Memory B cell (primary cell): Measurements from ENCODE around the gene MYO5B.

ENCODE experiments used
- ATAC-seq: fragments of 150-1000 bp; cut with Tn5 transposase; 2 replicates; pipeline ENCODE4 v1.10.0; 2021; ENCODE audit warnings: low read depth, mild to moderate bottlenecking, moderate library complexity
- DNase-seq, 2 donors: peaks; one replicate each; pipeline ENCODE4 v3.0.0; 2022; ENCODE audit warnings: low spot score in 2 of 2
- H3K27ac Mint-ChIP-seq: one replicate; pipeline ENCODE4 v1.8.0; 2022; ENCODE audit warnings: mild to moderate bottlenecking, moderate library complexity, mixed read lengths
- H3K27me3 Mint-ChIP-seq: one replicate; pipeline ENCODE4 v1.8.0; 2022; ENCODE audit warnings: mixed read lengths
- H3K36me3 Mint-ChIP-seq: one replicate; pipeline ENCODE4 v1.8.0; 2022; ENCODE audit warnings: mild to moderate bottlenecking, mixed read lengths
- H3K4me1 Mint-ChIP-seq: one replicate; pipeline ENCODE4 v1.8.0; 2022; ENCODE audit warnings: mixed read lengths
- H3K4me3 Mint-ChIP-seq: one replicate; pipeline ENCODE4 v1.8.0; 2022; ENCODE audit warnings: mild to moderate bottlenecking, moderate library complexity, mixed read lengths
- H3K9me3 Mint-ChIP-seq: one replicate; pipeline ENCODE4 v1.8.0; 2022; ENCODE audit warnings: mixed read lengths

MYO5B gene

DNA sequence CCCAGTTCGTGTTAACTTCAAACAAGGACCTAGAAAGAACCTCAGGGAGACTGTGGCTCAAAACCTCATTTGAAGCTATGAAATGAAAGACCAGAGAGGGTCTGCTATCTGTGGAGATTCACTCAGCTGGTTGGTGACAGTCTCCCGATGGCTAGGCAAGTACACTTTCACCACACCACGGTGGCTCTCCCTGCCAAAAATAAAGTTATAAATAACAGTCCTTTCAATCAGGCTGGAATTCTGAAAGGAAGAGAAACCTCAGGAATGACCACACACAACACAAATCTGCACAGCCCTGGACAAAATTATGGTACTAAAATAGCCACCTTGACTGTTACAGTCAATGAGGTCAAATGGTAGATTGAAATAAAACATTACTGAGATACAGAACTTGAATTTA, 221.4 kb downstream of the MYO5B start:
- H3K27ac Mint-ChIP-seq, result no peak overlapping the region
- H3K36me3 Mint-ChIP-seq, result no peaks in the 10 kb centered on the region
- H3K9me3 Mint-ChIP-seq, result no peaks in the 10 kb centered on the region
- H3K4me1 Mint-ChIP-seq, result no peaks in the 10 kb centered on the region
- H3K4me3 Mint-ChIP-seq, result no peak overlapping the region
- H3K27me3 Mint-ChIP-seq, result no peaks in the 10 kb centered on the region
- ATAC-seq (no peak), DNase-seq (no peak)

DNA sequence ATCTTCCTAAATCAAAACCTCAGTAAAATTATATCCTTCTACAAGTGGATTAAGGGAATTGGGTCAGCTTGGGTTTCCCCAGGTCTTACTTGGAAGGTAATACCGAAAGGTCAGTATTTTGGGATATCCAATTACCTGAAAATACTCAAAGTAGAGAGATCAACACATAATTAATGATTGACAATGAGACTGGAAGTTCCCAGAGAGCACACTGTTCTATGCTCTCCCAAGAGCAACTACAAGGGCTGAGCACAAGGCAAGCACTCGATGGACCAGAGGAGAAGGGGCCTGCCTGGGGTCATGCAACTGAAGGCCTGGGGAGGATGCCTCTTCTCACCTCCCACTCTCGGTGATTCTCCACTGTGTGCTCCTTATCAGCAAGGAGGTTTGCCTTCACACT, 222.4 kb downstream of the MYO5B start:
- ATAC-seq (no peak), DNase-seq (no peak)
- H3K36me3 Mint-ChIP-seq, result no peaks in the 10 kb centered on the region
- H3K4me3 Mint-ChIP-seq, result no peak overlapping the region
- no peaks in the 10 kb centered on the region for H3K27me3 Mint-ChIP-seq
- no peaks in the 10 kb centered on the region for H3K9me3 Mint-ChIP-seq
- no peak overlapping the region for H3K27ac Mint-ChIP-seq
- H3K4me1 Mint-ChIP-seq, result no peaks in the 10 kb centered on the region

DNA sequence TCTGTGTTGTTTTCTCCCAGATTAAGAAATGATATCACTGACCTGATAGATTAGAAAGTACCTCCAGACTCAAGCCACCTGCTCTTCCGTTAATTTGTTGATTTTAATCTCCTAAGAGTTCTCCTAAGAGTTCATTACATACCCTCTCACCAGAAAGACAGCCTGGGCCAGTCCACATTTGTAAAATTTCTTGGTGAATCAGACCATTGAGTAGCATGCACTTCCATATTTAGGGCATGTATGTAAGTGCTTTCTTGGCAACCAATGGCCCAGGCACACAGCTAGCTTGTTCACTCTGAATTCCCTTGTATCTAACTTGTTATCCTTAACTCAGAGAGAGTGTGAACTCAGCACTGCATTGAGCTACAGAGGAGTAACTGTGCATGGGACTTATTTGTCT, 223.5 kb downstream of the MYO5B start:
- H3K27me3 Mint-ChIP-seq, result no peaks in the 10 kb centered on the region
- ATAC-seq (no peak), DNase-seq (no peak)
- H3K4me3 Mint-ChIP-seq, result no peak overlapping the region
- H3K36me3 Mint-ChIP-seq, result no peaks in the 10 kb centered on the region
- no peaks in the 10 kb centered on the region for H3K4me1 Mint-ChIP-seq
- no peak overlapping the region for H3K27ac Mint-ChIP-seq
- H3K9me3 Mint-ChIP-seq, result no peaks in the 10 kb centered on the region

DNA sequence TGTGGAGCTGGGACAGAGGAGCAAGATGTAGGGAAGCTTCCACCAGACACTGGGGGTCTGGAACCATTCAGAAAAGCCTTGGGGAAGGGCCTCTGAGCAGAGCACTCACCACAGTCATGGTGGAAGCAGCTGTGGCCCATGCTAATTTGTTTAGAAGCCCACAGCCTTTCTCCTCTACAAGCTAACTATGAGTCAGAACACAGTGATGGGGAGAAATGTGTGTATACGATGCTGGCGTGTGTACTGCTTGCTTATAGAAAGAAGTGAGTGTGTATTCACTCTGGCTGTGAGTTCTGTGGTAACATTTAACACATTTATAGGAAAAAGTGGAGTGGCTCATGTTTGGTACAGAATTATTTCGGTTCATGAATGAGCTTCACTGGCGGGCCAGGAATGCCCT, 224.6 kb downstream of the MYO5B start:
- Mint-ChIP-seq H3K36me3 (no peaks in the 10 kb centered on the region), H3K9me3 (no peaks in the 10 kb centered on the region), H3K27ac (no peak overlapping the region), H3K4me1 (no peaks in the 10 kb centered on the region), H3K4me3 (no peak overlapping the region), H3K27me3 (peaks cover 2% of the 10 kb centered on the region)
- ATAC-seq (no peak), DNase-seq (no peak)

DNA sequence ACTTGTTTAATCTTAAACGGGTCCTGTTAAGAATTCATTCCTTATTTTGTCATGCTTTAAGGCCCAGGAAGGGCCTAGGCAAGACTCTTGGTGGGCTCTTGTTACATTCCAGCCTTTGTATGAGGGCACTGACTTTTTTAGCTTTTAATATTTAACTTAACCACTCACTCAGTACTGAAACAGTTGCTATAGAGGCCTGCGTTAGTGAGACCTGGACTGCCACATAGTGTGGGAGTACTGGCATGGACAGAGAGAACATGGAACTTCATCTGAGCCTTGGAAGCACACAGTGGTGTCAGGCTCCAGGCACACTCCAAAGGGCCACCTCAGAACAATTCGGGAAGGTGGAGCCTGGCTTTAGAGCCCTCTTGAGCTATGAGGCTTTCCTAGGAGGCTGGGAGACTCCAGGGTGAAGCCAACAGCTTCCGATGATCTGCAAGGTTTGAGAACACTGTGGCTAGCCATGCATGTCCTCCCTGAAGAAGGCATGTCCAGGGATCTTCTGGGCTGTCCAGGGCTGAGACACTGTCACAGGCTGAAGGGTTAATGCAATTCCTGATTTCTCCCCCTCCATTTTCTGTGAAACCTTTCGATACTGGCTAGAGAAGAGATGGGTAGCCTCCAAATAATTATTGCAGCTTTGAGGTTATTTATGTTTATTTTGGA, 226.2 kb downstream of the MYO5B start:
- Mint-ChIP-seq H3K27me3 (peaks cover 4% of the 10 kb centered on the region), H3K9me3 (no peaks in the 10 kb centered on the region), H3K36me3 (no peaks in the 10 kb centered on the region), H3K4me1 (no peaks in the 10 kb centered on the region), H3K27ac (no peak overlapping the region), H3K4me3 (no peak overlapping the region)
- ATAC-seq, result no peak
- no peak for DNase-seq

DNA sequence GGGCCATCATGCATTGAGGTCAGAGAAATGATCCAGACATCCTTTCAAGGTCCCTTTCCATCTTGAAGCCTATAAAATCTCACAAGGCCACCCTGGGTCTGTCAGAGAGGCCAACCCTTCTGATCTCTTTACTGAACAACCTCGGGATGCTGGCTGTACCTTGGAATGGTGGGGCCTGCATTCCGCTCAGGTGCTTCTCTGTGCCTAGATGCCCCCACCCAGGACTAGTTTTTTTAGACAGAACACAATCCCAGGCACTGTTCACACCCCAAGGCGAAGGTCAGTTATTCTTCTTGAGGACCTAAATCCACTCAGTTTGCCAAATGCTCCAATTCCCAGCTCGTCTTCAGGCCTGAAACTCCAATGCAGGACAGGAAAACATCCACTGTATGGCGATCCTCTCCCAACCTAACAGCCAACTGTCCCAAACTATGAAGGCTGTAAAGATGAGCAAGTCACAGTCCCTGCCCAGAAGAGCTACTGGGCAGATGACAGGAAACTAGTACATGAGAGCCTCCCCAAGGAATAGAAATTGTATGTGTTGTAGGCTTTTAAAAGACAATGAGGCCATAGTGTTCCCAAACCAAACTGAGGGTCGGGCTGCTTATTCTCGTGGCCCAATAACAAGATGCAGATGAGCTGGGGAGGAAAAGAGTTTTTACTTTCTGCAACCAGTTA, 227.2 kb downstream of the MYO5B start:
- no peaks in the 10 kb centered on the region for H3K4me1 Mint-ChIP-seq

DNA sequence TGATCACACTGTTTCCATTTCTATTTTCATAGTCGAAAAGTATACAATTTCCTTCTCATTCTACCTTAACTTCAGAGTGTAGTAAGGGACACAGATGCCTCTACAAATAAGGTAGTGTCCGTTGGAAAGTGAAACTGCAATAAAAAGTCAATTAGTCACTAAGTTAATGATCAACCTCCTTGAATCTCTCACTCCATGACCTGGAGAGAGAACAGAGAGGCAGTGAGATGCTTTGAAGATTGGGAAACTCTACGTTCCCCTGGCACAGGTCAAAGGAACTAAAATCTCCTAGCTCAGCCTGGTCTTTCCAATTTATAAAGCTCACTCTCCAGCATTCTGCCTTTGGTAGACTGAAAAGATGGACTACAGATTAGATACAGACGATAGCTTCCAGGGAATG, 227.8 kb downstream of the MYO5B start:
- H3K36me3 Mint-ChIP-seq, result no peaks in the 10 kb centered on the region
- ATAC-seq (no peak), DNase-seq (no peak)
- no peak overlapping the region for H3K4me3 Mint-ChIP-seq
- H3K27me3 Mint-ChIP-seq, result peaks cover 7% of the 10 kb centered on the region
- H3K27ac Mint-ChIP-seq, result no peak overlapping the region
- no peaks in the 10 kb centered on the region for H3K9me3 Mint-ChIP-seq
- no peaks in the 10 kb centered on the region for H3K4me1 Mint-ChIP-seq

More for the DNA sequence above, 227.2 kb downstream of the MYO5B start:
- Mint-ChIP-seq H3K36me3 (no peaks in the 10 kb centered on the region), H3K4me3 (no peak overlapping the region), H3K27ac (no peak overlapping the region), H3K9me3 (no peaks in the 10 kb centered on the region), H3K27me3 (peaks cover 7% of the 10 kb centered on the region)
- ATAC-seq (no peak), DNase-seq (no peak)

DNA sequence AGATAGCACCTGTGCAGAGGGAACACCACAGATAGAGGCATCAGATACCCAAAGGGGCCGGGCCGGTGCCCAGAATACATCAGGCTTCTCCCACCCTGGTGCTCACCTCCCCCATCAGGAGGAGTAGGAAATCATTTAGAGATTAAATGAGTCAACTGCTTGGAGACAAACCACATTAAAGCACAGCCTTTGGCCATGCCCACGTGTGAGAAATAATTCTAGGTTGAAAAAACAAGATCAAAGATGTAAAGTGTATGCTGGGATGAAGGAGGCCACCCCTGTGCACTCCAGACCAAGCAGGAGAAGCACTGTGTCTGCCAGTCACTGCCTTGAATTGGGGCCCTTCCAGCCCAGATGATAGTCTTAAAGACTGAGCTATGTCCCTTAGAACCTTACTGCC, 228.9 kb downstream of the MYO5B start:
- no peaks in the 10 kb centered on the region for H3K9me3 Mint-ChIP-seq
- H3K27ac Mint-ChIP-seq, result no peak overlapping the region
- ATAC-seq, result no peak
- H3K4me3 Mint-ChIP-seq, result no peak overlapping the region
- peaks cover 12% of the 10 kb centered on the region for H3K27me3 Mint-ChIP-seq
- no peaks in the 10 kb centered on the region for H3K36me3 Mint-ChIP-seq
- H3K4me1 Mint-ChIP-seq, result no peaks in the 10 kb centered on the region
- no peak for DNase-seq

DNA sequence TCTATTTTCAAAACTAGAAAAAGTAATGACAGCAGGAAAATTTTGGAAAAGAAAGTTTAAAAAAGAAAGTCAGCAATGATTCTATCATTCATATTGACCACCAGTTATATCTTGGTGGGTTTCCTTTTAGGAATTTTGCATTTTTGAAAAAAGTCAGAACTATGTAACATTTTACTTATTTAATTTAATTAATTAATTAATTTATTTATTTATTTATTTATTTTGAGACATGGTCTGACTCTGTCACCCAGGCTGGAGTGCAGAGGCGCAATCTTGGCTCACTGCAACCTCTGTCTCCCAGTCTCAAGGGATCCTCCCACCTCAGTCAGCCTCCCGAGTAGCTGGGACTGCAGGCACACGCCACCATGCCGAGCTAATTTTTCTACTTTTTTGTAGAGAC, 231.7 kb downstream of the MYO5B start:
- H3K9me3 Mint-ChIP-seq, result no peaks in the 10 kb centered on the region
- DNase-seq (no peak), ATAC-seq (no peak)
- H3K27ac Mint-ChIP-seq, result no peak overlapping the region
- H3K4me1 Mint-ChIP-seq, result peaks cover 3% of the 10 kb centered on the region
- H3K36me3 Mint-ChIP-seq, result no peaks in the 10 kb centered on the region
- no peak overlapping the region for H3K4me3 Mint-ChIP-seq
- H3K27me3 Mint-ChIP-seq, result peaks cover 22% of the 10 kb centered on the region

DNA sequence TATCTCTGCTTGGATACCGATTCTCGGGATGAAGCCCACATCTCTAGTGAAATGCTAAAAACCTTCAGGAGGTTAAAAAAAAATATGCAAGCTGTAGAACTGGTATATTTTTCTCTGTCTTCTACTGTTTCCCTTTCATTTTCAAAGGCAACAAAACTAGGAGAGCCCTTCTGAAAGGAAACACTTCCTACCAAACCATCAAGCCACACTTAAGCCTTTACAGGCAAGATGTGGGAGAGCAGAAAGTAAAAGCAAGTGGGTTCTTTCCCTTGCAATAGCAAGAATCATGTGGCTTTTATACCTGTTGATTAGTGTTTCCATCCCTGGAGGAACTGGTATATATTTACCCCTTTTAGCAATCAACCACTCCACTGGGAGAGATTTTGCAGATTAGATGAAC, 233.7 kb downstream of the MYO5B start:
- Mint-ChIP-seq H3K4me1 (peaks cover 3% of the 10 kb centered on the region), H3K27me3 (peaks cover 24% of the 10 kb centered on the region), H3K27ac (no peak overlapping the region), H3K36me3 (no peaks in the 10 kb centered on the region), H3K4me3 (no peak overlapping the region), H3K9me3 (no peaks in the 10 kb centered on the region)
- no peak for DNase-seq
- no peak for ATAC-seq

DNA sequence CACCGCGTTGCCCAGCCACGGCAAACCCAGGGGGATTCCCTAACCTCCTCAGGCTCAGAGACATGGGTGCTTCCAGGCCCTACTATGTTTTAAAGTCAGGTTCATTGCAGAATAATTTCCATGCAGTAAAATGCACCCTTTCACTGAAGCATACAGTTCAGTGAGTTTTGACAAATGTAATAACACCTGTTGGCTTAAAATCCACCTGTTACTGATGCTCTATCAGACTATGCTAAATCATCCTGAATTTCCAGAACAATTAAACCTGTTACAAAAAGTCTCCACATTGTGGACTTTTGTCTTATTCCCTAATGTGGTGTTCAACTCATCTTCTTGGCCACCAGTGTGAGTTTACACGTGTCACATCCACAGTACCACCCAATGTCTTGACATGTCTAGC, 234.6 kb downstream of the MYO5B start:
- no peaks in the 10 kb centered on the region for H3K36me3 Mint-ChIP-seq
- H3K27me3 Mint-ChIP-seq, result peaks cover 23% of the 10 kb centered on the region
- no peak overlapping the region for H3K27ac Mint-ChIP-seq
- DNase-seq (no peak), ATAC-seq (no peak)
- H3K4me3 Mint-ChIP-seq, result no peak overlapping the region
- peaks cover 3% of the 10 kb centered on the region for H3K4me1 Mint-ChIP-seq
- no peaks in the 10 kb centered on the region for H3K9me3 Mint-ChIP-seq

DNA sequence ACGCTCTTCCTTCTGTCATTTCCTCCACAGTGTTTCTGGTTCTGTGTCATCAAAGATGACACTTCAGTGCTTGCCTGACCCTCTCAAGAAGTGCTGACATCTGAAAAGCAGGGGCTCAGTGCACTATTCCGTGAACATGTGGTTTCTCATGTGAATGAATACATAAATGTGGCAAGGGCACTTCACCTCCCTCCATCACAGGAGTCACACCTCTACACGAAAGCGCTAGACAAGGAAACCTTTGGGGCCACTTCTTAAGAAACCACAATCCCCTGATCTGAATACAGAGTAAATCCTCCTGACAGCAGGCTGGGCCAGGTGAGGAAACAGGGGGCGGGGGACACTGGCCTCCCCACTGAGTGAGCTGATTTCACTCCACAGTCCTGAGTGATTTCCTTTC, 235.8 kb downstream of the MYO5B start:
- no peak overlapping the region for H3K4me3 Mint-ChIP-seq
- ATAC-seq (no peak), DNase-seq (no peak)
- H3K27ac Mint-ChIP-seq, result no peak overlapping the region
- H3K27me3 Mint-ChIP-seq, result peaks cover 22% of the 10 kb centered on the region
- H3K36me3 Mint-ChIP-seq, result no peaks in the 10 kb centered on the region
- H3K4me1 Mint-ChIP-seq, result peaks cover 3% of the 10 kb centered on the region
- H3K9me3 Mint-ChIP-seq, result no peaks in the 10 kb centered on the region

DNA sequence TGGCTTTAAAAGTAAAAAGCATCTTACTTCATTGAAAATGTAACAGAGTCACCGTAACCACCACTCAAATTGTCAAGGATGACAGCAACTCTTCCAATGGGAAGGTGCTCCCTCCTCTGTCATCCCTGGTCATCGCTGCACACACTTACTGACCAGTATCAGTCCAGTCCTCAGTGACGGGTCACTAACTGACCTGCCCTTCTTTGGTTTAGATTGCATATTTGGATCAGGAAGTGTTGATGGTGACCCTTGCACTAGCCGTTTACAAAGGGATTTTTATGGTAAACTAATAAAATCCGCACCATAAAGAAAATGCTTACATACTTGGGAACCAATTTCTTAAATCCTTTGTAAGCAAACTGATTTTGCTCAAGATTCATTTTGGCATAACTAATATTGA, 239.7 kb downstream of the MYO5B start:
- Mint-ChIP-seq H3K27ac (no peak overlapping the region), H3K4me3 (no peak overlapping the region), H3K9me3 (no peaks in the 10 kb centered on the region), H3K36me3 (no peaks in the 10 kb centered on the region), H3K4me1 (peaks cover 5% of the 10 kb centered on the region), H3K27me3 (peaks cover 21% of the 10 kb centered on the region)
- ATAC-seq (no peak), DNase-seq (no peak)

DNA sequence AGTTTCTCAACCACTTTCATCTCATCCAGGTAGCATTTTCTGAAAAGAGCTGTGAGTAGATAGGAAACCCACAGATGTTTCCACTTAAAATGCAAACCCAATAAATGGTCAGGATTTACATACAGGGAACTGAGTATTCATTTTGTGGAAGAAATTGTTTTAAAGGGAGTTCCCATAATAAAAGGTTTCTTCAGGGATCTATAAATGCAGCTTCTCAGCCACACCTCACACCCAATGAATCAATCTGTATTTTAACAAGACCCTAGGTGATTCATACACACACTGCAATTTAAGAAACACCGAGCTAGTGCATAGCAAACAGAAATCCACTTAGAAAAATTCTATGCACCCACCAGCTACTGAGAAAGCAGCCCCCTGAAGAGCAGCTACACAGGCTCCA, 241.6 kb downstream of the MYO5B start:
- no peak for ATAC-seq
- Mint-ChIP-seq H3K4me1 (peaks cover 6% of the 10 kb centered on the region), H3K27ac (no peak overlapping the region), H3K27me3 (peaks cover 13% of the 10 kb centered on the region), H3K4me3 (no peak overlapping the region), H3K9me3 (no peaks in the 10 kb centered on the region), H3K36me3 (no peaks in the 10 kb centered on the region)
- no peak for DNase-seq

DNA sequence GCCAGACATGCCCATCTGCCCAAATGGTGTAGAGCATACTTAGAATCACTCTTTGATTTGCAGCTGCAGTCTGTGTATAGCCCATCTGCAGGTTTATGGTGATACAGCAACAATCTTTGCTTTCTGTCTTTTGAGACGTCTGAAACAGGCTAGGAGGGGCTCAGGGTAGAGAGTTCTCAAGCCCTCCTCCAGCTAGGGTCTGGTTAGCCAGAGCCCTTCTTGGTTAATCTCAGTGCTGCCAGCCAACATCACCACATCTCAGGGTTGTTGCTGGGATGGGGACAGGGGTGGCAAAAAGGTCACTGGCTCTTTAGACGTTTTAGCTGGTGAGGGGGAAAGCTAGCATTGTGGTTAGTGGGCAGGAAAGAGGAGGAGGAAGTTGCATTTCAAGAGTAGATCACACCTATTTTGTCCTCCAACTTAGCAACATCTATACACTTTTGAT, 245.0 kb downstream of the MYO5B start:
- no peaks in the 10 kb centered on the region for H3K36me3 Mint-ChIP-seq
- H3K27me3 Mint-ChIP-seq, result peaks cover 15% of the 10 kb centered on the region
- peak overlapping the region; percentile 24 for H3K4me3 Mint-ChIP-seq
- no peak overlapping the region for H3K27ac Mint-ChIP-seq
- peaks cover 7% of the 10 kb centered on the region for H3K4me1 Mint-ChIP-seq
- DNase-seq (no peak), ATAC-seq (peak; percentile 60)
- no peaks in the 10 kb centered on the region for H3K9me3 Mint-ChIP-seq
